Heart right ventricle (tissue), 16 donors: ENCODE results near the gene COL5A1. TPM values are rescaled to one million over a fixed set of nuclear protein-coding genes. Genes with fewer than 3 reads are reported as not detected.

Experiments used
- ATAC-seq, 8 donors: fragments of 200-7000 bp; cut with Tn5 transposase; one replicate each; pipeline ENCODE4 v1.9.1; 2020; ENCODE audit warnings: mild to moderate bottlenecking in 8 of 8, moderate library complexity in 8 of 8, moderate number of reproducible peaks in 1 of 8
- DNase-seq, 2 donors: peaks; one replicate each; pipeline ENCODE4 v3.0.0-alpha.2; 2020
- H3K27ac ChIP-seq, 10 donors: fragments of 200-600 bp; sonication (generic) in 2 of 10; one replicate each; pipeline versions ENCODE4 v1.5.0 to v1.8.0; 2020 to 2022; ENCODE audit warnings: mild to moderate bottlenecking in 3 of 10
- H3K27me3 ChIP-seq, 7 donors: fragments of 200-600 bp; one replicate each; pipeline ENCODE4 v1.8.0; 2021 to 2022; ENCODE audit warnings: mild to moderate bottlenecking in 2 of 7
- H3K36me3 ChIP-seq, 9 donors: fragments of 200-600 bp; sonication (generic) in 1 of 9; one replicate each; pipeline versions ENCODE4 v1.5.0 to v1.8.0; 2020 to 2022; ENCODE audit warnings: mild to moderate bottlenecking in 2 of 9
- H3K4me1 ChIP-seq, 9 donors: fragments of 200-600 bp; sonication (generic) in 1 of 9; one replicate each; pipeline versions ENCODE4 v1.5.0 to v1.8.0; 2020 to 2022; ENCODE audit warnings: mild to moderate bottlenecking in 4 of 9
- H3K4me3 ChIP-seq, 10 donors: fragments of 200-600 bp; sonication (generic) in 2 of 10; one replicate each; pipeline versions ENCODE4 v1.5.0 to v1.8.0; 2020 to 2022; ENCODE audit warnings: mild to moderate bottlenecking in 7 of 10, moderate library complexity in 2 of 10
- H3K9me3 ChIP-seq, 11 donors: fragments of 200-600 bp in 10 of 11; sonication (generic) in 2 of 11; one replicate each; pipeline versions ENCODE4 v1.5.0 to v1.8.0; 2013 to 2022; ENCODE audit warnings: mild to moderate bottlenecking in 2 of 11, control low read depth in 1 of 11, moderate library complexity in 1 of 11
- CTCF ChIP-seq, 9 donors: fragments of 200-600 bp; sonication (generic) in 2 of 9; IDR thresholded peaks; one replicate each; pipeline versions ENCODE4 v1.5.0 to v1.8.0; 2021 to 2022; ENCODE audit warnings: antibody characterized with exemption in 9 of 9, mild to moderate bottlenecking in 5 of 9, moderate library complexity in 1 of 9
- WGBS, 2 donors: extraction: QIAGEN DNeasy Blood & Tissue Kit; methylation state at CpG; one replicate each; pipeline ENCODE4 v1.1.7; 2013; ENCODE audit warnings: inconsistent platforms in 1 of 2; 5-methylcytosine and 5-hydroxymethylcytosine counted together
- intact Hi-C, 10 donors: fragments of 100-400 bp; cut with DNase I; formaldehyde crosslinking; loops; one replicate each; pipeline versions ENCODE4 v1.11.1 to v1.14.2; 2022
- polyA plus RNA-seq, 2 donors: library from polyadenylated mRNA; stranded (reverse); fragments of 200-250 nt; gene quantifications; one replicate each; pipeline ENCODE4 v1.2.3, GENCODE V29; 2013
- total RNA-seq, 10 donors: library from RNA; stranded (reverse); fragmentation: NEBNext Ultra II Directional in 3 of 10; extraction: Animal tissue kit (Norgen Biotek cat#: 25700) in 3 of 10; gene quantifications; one replicate each; pipeline versions ENCODE4 v1.2.1 to v1.2.4, GENCODE V29; 2021 to 2023
- donor health status: Arrhythmogenic right ventricular cardiomyopathy.
- donor health status: ischemic (EF 13 %, LVEDD 7.1; RV severe dilation, severe dysfunction).
- donor health status: healthy with polysubstance abuse.
- donor health status: DM: no; HTN: yes; CAD: no.
- donor health status: DM: no; HTN: no; CAD: no.
- donor health status: ischemic (EF 25% LVEDD 6.9; RV normal size, moderate dysfunction).
- donor health status: ischemic (EF 25% LVEDD 5.7; RV mildly dilated, moderate dysfunction).
- donor health status: healthy.
- donor health status: DM: yes; HTN: yes; CAD: no.
- donor health status: Ischemic cardiomyopathy.
- donor health status: ischemic (EF 35%, LVEDD 5.7; RV mildly dilated, moderate dysfunction).
- donor health status: nonischemic (EF 11% LVEDD 7.7; RV severe dilation, severe dysfunction).
- donor health status: DM: yes; HTN: yes; CAD: no.
- donor health status: PGD.
- donor health status: ischemic (EF 29% LVEDD 5.4; RV normal size, mild dysfunction).
- donor health status: nonischemic (EF 23%, LVEDD 6.1; RV moderate dilation, normal function).

Gene COL5A1
- total and polyA plus RNA-seq, 12 donors, result 8.1 to 60.0 (median 13.3) TPM

- H3K9me3 ChIP-seq, result no peaks in the 10 kb centered on the region
- peaks cover 0 to 5% (median 0%) of the 10 kb centered on the region in 9 donors for H3K4me1 ChIP-seq
- DNase-seq (no peak), ATAC-seq (no peak)
- WGBS, 2 donors, result 88% methylated on average over 14 of the region's 14 CpGs
- no peaks in the 10 kb centered on the region for H3K36me3 ChIP-seq
- TF ChIP-seq CTCF (IDR thresholded peaks at IDR 0.05), result no peak
- peaks cover 0 to 36% (median 10%) of the 10 kb centered on the region in 7 donors for H3K27me3 ChIP-seq
- no peak overlapping the region for H3K4me3 ChIP-seq
- no peak overlapping the region for H3K27ac ChIP-seq
- intact Hi-C loops, result no loop called here
Observed at GRCh38 chr9:134624137-134624591, 17.4 kb upstream of the COL5A1 start.

- intact Hi-C loops, result no loop called here
- no peak overlapping the region for H3K4me3 ChIP-seq
- H3K9me3 ChIP-seq, result no peaks in the 10 kb centered on the region
- no peak overlapping the region for H3K27ac ChIP-seq
- H3K4me1 ChIP-seq, result peaks cover 0 to 5% (median 0%) of the 10 kb centered on the region in 9 donors
- no peak for TF ChIP-seq CTCF (IDR thresholded peaks at IDR 0.05)
- H3K36me3 ChIP-seq, result no peaks in the 10 kb centered on the region
- DNase-seq, result no peak
- WGBS, 2 donors, result 95 to 96% methylated on average over 7 of the region's 7 CpGs
- peaks cover 0 to 33% (median 10%) of the 10 kb centered on the region in 7 donors for H3K27me3 ChIP-seq
- peak in 1 of 8 donors; percentile 51 for ATAC-seq
Observed at GRCh38 chr9:134624621-134625181, 16.9 kb upstream of the COL5A1 start.

- Histone ChIP-seq H3K36me3 (no peaks in the 10 kb centered on the region), H3K4me3 (no peak overlapping the region), H3K4me1 (peaks cover 0 to 5% (median 0%) of the 10 kb centered on the region in 9 donors), H3K27ac (peak overlapping the region in 1 of 10 donors; percentile 14), H3K9me3 (no peaks in the 10 kb centered on the region), H3K27me3 (peaks cover 0 to 30% (median 7%) of the 10 kb centered on the region in 7 donors)
- no peak for TF ChIP-seq CTCF (IDR thresholded peaks at IDR 0.05)
- ATAC-seq, result no peak
- 86 to 87% methylated on average over 22 of the region's 22 CpGs for WGBS, 2 donors
- DNase-seq, result no peak
- intact Hi-C loops, result no loop called here
Observed at GRCh38 chr9:134625361-134626068, 16.1 kb upstream of the COL5A1 start.

GRCh38 chr9:134626069-134626423 is 15.6 kb upstream of the COL5A1 start:
- no peak overlapping the region for H3K27ac ChIP-seq
- no peak overlapping the region for H3K4me3 ChIP-seq
- no peaks in the 10 kb centered on the region for H3K36me3 ChIP-seq
- no peak for ATAC-seq
- peaks cover 0 to 27% (median 3%) of the 10 kb centered on the region in 7 donors for H3K27me3 ChIP-seq
- H3K4me1 ChIP-seq, result peaks cover 0 to 5% (median 0%) of the 10 kb centered on the region in 9 donors
- WGBS, 2 donors, result 84 to 85% methylated on average over 7 of the region's 7 CpGs
- intact Hi-C loops, result no loop called here
- no peak for TF ChIP-seq CTCF (IDR thresholded peaks at IDR 0.05)
- no peaks in the 10 kb centered on the region for H3K9me3 ChIP-seq
- DNase-seq, result no peak
